Skeletal muscle satellite cell (primary cell): Measurements from ENCODE around the gene ATP5ME.

ENCODE experiments used
- H3K27me3 ChIP-seq: 2 replicates; pipeline ENCODE4 v1.7.0; 2013; ENCODE audit warnings: low read length; ENCODE audit not compliant: control insufficient read depth, insufficient read depth
- H3K36me3 ChIP-seq: 2 replicates; pipeline ENCODE4 v1.7.0; 2013; ENCODE audit warnings: mild to moderate bottlenecking, control low read depth, low read length; ENCODE audit not compliant: insufficient read depth
- H3K4me1 ChIP-seq: 2 replicates; pipeline ENCODE4 v1.7.0; 2013; ENCODE audit warnings: low read length; ENCODE audit not compliant: control insufficient read depth, insufficient read depth
- H3K4me2 ChIP-seq: 2 replicates; pipeline ENCODE4 v1.7.0; 2013; ENCODE audit warnings: mild to moderate bottlenecking, low read length
- H3K4me3 ChIP-seq: 2 replicates; pipeline ENCODE4 v1.7.0; 2013; ENCODE audit warnings: low read length
- H3K9ac ChIP-seq: 2 replicates; pipeline ENCODE4 v1.7.0; 2013; ENCODE audit warnings: mild to moderate bottlenecking, low read depth, low read length, moderate library complexity
- H3K9me3 ChIP-seq: replicated peaks from 2 replicates; pipeline ENCODE4 v1.7.0; 2013; ENCODE audit warnings: mild to moderate bottlenecking, control low read depth, low read length

Gene ATP5ME

DNA sequence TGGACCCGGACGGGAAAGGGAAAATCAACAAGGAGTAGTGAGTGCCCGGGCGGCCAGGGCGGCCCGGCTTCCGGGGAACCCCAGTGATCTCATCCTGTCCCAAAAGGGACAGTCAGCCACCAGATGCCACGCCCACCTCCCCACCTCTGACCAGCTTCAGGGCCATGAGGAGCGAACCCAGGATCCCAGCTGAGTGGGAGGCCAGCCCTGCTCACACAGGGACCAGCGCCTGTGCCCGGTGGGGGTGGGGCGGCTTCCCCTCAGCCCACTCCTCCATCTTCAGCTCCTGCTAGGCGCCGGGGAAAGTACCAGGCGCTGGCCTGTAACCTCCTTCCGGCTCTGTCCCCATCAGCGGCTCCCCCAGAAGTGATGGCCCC is 6.5 kb upstream of the ATP5ME start:
- H3K9ac ChIP-seq: no peak overlapping the region
- H3K4me2 ChIP-seq: peak overlapping the region; percentile 86
- peak overlapping the region; percentile 64 for H3K4me3 ChIP-seq
- H3K9me3 ChIP-seq: no peaks in the 10 kb centered on the region
- H3K36me3 ChIP-seq: no peaks in the 10 kb centered on the region
- H3K4me1 ChIP-seq: peaks cover 40% of the 10 kb centered on the region
- no peaks in the 10 kb centered on the region for H3K27me3 ChIP-seq

DNA sequence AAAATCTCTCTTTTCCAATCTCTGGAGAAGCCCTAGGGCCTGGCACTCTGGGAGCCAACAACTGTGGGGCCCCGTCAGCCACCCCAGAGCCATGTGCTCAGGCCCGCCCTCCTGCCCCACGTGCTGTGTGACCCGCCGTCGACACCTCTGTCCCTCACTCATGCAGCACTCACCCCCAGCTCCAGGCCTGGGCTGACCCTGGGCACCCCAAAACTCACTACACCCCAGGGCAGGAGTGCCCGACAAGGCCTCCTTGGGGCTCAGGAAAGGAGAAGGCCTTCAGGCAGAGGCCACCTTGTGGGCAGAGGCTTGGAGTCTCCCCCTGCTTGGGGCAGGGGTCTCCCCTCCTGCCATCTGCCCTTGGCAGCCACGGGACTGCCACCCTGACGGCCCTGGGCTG is 6.0 kb upstream of the ATP5ME start:
- Histone ChIP-seq H3K4me3 (no peak overlapping the region), H3K4me2 (no peak overlapping the region), H3K9ac (no peak overlapping the region), H3K9me3 (no peaks in the 10 kb centered on the region), H3K4me1 (peaks cover 45% of the 10 kb centered on the region), H3K27me3 (no peaks in the 10 kb centered on the region), H3K36me3 (no peaks in the 10 kb centered on the region)

GRCh38 chr4:679629-680028 is 5.6 kb upstream of the ATP5ME start:
- Histone ChIP-seq H3K4me2 (no peak overlapping the region), H3K4me3 (no peak overlapping the region), H3K9ac (no peak overlapping the region), H3K4me1 (peaks cover 48% of the 10 kb centered on the region), H3K27me3 (no peaks in the 10 kb centered on the region), H3K9me3 (no peaks in the 10 kb centered on the region), H3K36me3 (no peaks in the 10 kb centered on the region)

DNA sequence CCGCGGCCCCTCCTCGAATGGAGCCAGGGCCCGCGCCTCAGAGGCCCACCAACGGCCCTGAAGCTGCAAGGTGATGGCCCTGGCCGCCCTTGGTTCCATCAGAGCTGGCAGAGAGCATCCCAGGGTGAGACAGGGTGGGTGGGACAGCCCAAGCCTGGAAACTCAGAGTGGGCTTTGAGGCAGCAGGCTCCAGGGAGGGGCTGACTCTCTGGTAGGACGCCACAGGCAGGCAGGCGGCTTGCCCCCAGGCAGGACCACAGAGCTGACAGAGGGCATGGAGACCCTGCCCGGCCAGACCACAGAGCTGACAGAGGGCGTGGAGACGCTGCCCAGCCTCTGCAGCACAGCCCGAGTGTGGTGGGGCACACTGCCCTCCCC is 5.0 kb upstream of the ATP5ME start:
- Histone ChIP-seq H3K9ac (no peak overlapping the region), H3K9me3 (no peaks in the 10 kb centered on the region), H3K4me2 (no peak overlapping the region), H3K27me3 (no peaks in the 10 kb centered on the region), H3K36me3 (no peaks in the 10 kb centered on the region), H3K4me1 (peaks cover 45% of the 10 kb centered on the region), H3K4me3 (no peak overlapping the region)

GRCh38 chr4:678331-679103 is 4.4 kb upstream of the ATP5ME start:
- H3K4me3 ChIP-seq: no peak overlapping the region
- H3K27me3 ChIP-seq: no peaks in the 10 kb centered on the region
- H3K36me3 ChIP-seq: no peaks in the 10 kb centered on the region
- H3K4me1 ChIP-seq: peaks cover 40% of the 10 kb centered on the region
- no peak overlapping the region for H3K9ac ChIP-seq
- peak overlapping the region; percentile 26 for H3K4me2 ChIP-seq
- no peaks in the 10 kb centered on the region for H3K9me3 ChIP-seq

DNA sequence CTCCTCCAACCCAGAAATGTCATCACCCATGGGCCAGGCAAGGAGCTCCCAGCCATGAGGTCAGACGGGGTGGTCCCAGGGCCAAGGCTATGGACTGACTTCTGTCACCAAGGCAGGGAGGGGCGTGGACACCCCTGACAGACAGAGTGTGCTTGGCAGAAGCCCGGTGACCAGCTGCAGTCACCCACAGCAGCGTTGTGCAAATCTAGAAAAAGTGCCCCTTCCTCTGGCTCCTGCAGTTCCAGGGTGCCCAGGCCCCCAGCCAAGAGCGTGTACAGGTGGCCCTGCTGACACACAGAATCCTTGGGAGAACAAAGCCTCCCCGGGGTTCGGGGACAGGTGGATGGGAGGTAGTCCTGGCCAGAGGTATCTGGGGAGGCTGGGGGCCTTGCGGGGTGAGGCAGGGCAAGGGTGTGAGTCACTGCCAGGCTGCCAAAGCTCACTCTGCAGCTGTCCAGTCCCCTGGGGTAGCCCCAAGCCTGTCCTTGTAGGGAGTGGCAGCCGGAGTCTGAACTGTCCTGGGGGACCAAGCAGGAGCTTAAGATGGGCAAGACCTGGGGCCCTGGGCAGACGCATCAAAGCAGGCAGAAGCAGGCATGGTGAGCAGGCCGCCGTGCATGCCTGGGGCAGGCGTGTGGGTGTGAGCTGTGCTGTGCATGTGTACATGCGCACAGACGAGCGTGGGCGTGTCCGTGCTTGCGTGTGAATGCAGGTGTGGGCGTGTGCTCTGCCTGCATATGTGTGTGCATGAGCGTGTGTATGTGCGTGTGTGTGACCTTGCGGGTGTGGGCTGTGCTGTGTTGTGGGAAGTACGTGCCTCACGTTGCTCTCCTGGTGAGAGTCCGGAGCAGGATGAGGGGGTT is 3.6 kb upstream of the ATP5ME start:
- H3K36me3 ChIP-seq: no peaks in the 10 kb centered on the region
- H3K9ac ChIP-seq: no peak overlapping the region
- peaks cover 45% of the 10 kb centered on the region for H3K4me1 ChIP-seq
- peak overlapping the region; percentile 26 for H3K4me2 ChIP-seq
- no peaks in the 10 kb centered on the region for H3K9me3 ChIP-seq
- H3K4me3 ChIP-seq: no peak overlapping the region
- H3K27me3 ChIP-seq: no peaks in the 10 kb centered on the region

DNA sequence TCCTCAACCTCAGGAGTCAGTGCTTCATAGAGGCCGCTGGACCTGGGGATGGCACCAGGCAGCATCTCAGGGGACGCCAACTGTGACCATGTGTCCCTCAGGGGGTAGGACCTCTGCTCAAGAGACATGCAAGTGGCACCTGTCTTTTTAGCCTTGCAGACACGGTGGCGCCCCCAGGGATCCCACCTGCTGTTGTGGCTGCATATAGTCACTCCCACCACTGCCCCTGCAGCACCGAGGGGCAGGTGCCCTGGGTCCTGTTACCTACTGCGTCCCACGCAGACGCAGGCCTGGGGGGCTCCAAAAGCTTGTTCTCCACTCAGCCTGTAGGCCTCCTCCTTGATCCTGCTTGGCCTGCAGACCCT is 2.8 kb upstream of the ATP5ME start:
- Histone ChIP-seq H3K36me3 (peaks cover 7% of the 10 kb centered on the region), H3K4me3 (no peak overlapping the region), H3K27me3 (no peaks in the 10 kb centered on the region), H3K9ac (no peak overlapping the region), H3K4me2 (no peak overlapping the region), H3K9me3 (no peaks in the 10 kb centered on the region), H3K4me1 (peaks cover 45% of the 10 kb centered on the region)

DNA sequence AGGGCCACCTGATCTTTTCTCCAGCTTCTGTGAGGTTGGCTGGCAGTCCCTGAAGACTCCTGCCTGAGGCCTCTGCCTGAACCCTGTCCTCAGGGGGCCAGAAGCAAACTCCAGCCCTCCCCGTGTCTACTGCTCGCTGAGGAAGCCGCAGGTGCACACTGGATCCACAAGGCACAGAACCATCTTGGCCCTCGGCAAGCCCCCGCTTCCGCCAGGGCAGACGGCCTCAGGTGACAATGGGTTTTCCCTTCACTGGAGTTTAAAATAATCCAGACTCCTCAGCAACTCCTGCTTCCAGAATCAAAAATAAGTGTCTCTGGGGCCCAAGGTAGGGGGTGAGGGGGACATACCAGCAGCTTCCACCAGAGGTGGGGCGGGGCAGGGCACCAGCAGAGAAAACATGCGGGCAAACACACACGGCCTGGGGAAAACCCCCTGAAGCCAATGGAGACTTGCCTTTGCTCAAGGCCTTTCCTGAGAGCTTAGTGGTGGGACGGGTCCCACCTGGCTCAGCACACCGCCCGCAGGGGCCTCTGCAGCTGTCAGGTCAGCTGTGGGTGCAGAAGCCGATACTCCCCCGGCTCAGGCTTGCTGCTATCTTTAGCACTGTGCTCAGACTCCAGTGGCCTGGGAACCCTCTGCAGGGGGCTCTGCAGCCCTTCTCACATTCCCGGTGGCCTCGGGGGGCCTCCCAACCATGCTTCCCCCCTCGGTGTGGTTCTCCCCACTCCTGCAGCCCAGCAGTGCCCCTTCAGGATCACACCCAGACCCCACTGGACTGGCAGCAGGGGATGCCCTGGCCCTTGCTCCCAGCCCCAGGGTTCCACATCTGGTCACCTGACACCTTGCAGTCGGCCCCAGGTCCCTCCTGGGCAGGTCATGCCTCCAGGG is 2.1 kb upstream of the ATP5ME start:
- peaks cover 9% of the 10 kb centered on the region for H3K36me3 ChIP-seq
- H3K9me3 ChIP-seq: no peaks in the 10 kb centered on the region
- peak overlapping the region; percentile 95 for H3K4me2 ChIP-seq
- no peaks in the 10 kb centered on the region for H3K27me3 ChIP-seq
- no peak overlapping the region for H3K4me3 ChIP-seq
- H3K9ac ChIP-seq: peak overlapping the region; percentile 98
- peaks cover 45% of the 10 kb centered on the region for H3K4me1 ChIP-seq

DNA sequence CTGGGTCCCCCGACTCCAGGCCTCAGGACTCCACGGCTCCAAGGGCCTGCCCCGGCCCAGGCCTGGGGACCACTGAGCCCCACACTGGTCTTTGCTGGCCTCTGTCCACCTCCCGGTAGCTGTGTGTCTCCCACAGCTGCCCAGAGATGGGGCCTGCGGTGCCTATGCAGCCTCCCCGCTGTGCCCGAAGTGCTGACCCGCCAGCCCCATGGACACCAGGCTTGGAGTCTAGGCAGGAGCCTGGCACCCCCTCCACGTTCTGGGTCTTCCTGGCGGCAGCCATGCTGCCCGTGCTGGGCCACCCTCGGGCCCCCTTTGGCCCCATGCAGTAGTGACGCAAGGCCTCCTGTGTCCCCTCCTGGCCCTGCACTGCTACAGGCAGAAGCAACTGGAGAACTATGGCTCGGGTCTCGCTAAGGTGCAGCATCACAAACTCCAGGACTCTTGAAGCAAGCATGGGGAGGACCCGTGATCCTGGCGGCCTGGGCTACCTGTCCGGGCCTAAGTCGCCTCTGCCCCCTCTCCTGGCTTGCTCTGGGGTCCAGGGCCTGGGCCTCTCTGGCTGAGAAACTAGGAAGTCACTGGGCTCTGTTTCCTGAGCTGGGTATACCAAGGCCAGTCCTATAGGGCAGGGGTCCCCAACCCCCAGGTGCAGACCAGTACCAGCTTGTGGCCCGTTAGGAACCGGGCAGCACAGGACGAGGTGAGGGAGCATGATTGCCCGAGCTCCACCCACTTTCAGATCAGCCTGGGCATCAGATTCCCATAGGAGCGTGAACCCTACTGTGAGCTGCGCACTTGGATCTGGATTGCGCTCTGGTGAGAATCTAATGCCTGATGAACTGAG is 1.2 kb upstream of the ATP5ME start:
- H3K9me3 ChIP-seq: no peaks in the 10 kb centered on the region
- peak overlapping the region; percentile 95 for H3K4me2 ChIP-seq
- peak overlapping the region; percentile 98 for H3K9ac ChIP-seq
- H3K27me3 ChIP-seq: no peaks in the 10 kb centered on the region
- H3K4me3 ChIP-seq: peak overlapping the region; percentile 96
- peaks cover 36% of the 10 kb centered on the region for H3K4me1 ChIP-seq
- H3K36me3 ChIP-seq: peaks cover 14% of the 10 kb centered on the region

DNA sequence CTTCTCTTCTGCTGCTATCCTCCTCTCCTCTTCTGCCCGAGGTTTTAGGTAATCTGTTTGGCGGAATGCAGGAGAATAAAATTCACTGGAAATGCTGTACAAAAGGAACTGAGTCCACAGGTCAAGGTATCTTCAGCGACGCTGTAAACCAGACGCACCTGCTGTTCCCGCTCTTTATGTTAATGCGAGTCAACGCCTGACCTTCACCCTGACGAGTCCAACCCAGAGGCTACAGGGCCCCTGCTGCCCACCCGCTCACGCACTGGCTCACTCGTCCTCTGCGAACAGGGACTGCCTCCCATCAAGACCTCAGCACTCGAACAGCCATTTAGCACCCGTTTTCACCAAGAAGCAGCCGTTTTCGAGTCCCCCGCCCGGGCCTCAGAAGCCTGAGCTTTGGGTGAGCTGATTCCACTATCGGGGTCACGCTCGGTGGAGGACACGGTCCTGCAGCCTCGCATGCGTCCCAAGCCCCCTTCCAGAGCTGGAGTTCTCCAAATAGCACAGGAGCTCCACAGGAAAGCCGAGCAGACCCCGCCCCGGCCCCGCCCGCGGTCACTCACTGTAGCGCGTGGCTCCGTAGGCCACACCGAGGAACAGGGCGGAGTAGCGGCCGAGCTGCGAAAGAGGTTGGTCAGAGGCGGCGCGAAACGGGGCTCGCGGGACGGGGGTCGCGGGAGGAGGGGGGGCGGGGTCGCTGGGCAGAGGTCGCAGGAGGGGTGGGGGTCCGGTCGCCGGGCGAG is 556 bp downstream of the ATP5ME start:
- Histone ChIP-seq H3K4me2 (peak overlapping the region; percentile 100), H3K36me3 (peaks cover 14% of the 10 kb centered on the region), H3K27me3 (no peaks in the 10 kb centered on the region), H3K9ac (peak overlapping the region; percentile 88), H3K4me1 (peaks cover 36% of the 10 kb centered on the region), H3K4me3 (peak overlapping the region; percentile 96), H3K9me3 (no peaks in the 10 kb centered on the region)
